B cell (primary cell): ENCODE results near the gene CCDC187.

Experiments used
- CTCF ChIP-seq: fragments of 200-600 bp; IDR thresholded peaks from one replicate; pipeline ENCODE4 v1.8.0; 2022; ENCODE audit warnings: antibody characterized with exemption, mild to moderate bottlenecking
- EZH2 ChIP-seq: IDR thresholded peaks from 2 replicates; pipeline ENCODE4 v1.6.1; 2012; ENCODE audit warnings: borderline replicate concordance, low read depth, mild to moderate bottlenecking, moderate library complexity, low read length; ENCODE audit not compliant: insufficient read depth, poor library complexity, severe bottlenecking

GRCh38 chr9:136265561-136266355, 38.1 kb downstream of the CCDC187 start:
- no peak for TF ChIP-seq CTCF
- TF ChIP-seq EZH2 = no peak
